Progenitor cell of endocrine pancreas (in vitro differentiated cells): ENCODE data around the gene NDFIP1. TPM values are rescaled to one million over a fixed set of nuclear protein-coding genes. Genes with fewer than 3 reads are reported as not detected.

Experiments
- DNase-seq: peaks from one replicate; pipeline ENCODE4 v3.0.0; 2021; ENCODE audit warnings: low spot score; ENCODE audit not compliant: unreplicated experiment
- H3K27ac Mint-ChIP-seq: 2 replicates; pipeline ENCODE4 v1.8.0; 2021; ENCODE audit warnings: mild to moderate bottlenecking, moderate library complexity, mixed read lengths
- H3K27me3 Mint-ChIP-seq: 2 replicates; pipeline ENCODE4 v1.8.0; 2021; ENCODE audit warnings: mixed read lengths
- H3K36me3 Mint-ChIP-seq: 2 replicates; pipeline ENCODE4 v1.8.0; 2022; ENCODE audit warnings: mixed read lengths; ENCODE audit not compliant: insufficient read depth
- H3K4me1 Mint-ChIP-seq: 2 replicates; pipeline ENCODE4 v1.8.0; 2021; ENCODE audit warnings: low read depth, mixed read lengths
- H3K4me3 Mint-ChIP-seq: 2 replicates; pipeline ENCODE4 v1.8.0; 2021; ENCODE audit warnings: low read depth, mild to moderate bottlenecking, moderate library complexity, mixed read lengths
- H3K9me3 Mint-ChIP-seq: 2 replicates; pipeline ENCODE4 v1.8.0; 2021; ENCODE audit warnings: low read depth, mixed read lengths
- total RNA-seq: library from RNA; stranded (reverse); gene quantifications from 2 replicates; pipeline ENCODE4 v1.2.1, GENCODE V29; 2021
- TF ChIP-seq, protein P1 (sequence below): fragments of 200-600 bp; sonication (generic); IDR thresholded peaks from one replicate; pipeline ENCODE4 v1.5.0; 2021; ENCODE audit warnings: antibody characterized with exemption, mild to moderate bottlenecking; ENCODE audit not compliant: unreplicated experiment

Gene NDFIP1
- total RNA-seq, 1 donor from 2014 or later, result 247 TPM

DNA sequence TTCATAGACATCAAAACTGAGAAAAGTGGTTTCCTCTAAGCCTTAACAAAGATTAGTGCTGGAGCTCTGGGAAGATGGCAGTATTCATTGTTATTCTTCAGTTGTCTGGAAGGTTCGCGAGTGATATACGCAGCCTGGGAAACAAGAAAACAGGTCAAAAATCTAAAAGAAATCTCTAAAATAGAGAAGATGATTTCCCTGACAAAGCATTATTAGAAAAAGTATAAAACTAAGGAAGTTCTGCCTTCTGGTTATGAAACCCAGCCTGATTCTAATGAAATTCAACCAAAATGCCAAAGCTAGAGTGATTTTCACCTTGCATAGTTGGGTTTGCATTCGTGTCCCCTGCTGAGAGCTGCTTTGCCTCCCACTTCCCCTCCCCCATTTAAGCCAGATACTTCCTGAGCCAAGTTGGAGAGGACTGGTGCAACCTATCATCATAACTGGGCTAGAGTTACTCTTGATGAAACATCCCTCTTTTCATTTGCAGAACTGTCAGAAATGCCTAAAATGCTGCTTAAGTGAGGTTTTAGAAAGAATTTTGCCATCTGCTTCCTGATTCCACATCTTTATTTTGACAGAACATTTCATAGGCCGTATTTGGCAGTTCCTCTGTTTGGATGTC, 48.4 kb downstream of the NDFIP1 start:
- Mint-ChIP-seq H3K27ac (peak overlapping the region; percentile 41), H3K9me3 (no peaks in the 10 kb centered on the region), H3K4me3 (no peak overlapping the region), H3K36me3 (peaks cover 9% of the 10 kb centered on the region), H3K4me1 (peaks cover 20% of the 10 kb centered on the region), H3K27me3 (no peaks in the 10 kb centered on the region)
- TF ChIP-seq, protein P1, sequence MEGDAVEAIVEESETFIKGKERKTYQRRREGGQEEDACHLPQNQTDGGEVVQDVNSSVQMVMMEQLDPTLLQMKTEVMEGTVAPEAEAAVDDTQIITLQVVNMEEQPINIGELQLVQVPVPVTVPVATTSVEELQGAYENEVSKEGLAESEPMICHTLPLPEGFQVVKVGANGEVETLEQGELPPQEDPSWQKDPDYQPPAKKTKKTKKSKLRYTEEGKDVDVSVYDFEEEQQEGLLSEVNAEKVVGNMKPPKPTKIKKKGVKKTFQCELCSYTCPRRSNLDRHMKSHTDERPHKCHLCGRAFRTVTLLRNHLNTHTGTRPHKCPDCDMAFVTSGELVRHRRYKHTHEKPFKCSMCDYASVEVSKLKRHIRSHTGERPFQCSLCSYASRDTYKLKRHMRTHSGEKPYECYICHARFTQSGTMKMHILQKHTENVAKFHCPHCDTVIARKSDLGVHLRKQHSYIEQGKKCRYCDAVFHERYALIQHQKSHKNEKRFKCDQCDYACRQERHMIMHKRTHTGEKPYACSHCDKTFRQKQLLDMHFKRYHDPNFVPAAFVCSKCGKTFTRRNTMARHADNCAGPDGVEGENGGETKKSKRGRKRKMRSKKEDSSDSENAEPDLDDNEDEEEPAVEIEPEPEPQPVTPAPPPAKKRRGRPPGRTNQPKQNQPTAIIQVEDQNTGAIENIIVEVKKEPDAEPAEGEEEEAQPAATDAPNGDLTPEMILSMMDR, result no peak
- DNase-seq, result no peak

DNA sequence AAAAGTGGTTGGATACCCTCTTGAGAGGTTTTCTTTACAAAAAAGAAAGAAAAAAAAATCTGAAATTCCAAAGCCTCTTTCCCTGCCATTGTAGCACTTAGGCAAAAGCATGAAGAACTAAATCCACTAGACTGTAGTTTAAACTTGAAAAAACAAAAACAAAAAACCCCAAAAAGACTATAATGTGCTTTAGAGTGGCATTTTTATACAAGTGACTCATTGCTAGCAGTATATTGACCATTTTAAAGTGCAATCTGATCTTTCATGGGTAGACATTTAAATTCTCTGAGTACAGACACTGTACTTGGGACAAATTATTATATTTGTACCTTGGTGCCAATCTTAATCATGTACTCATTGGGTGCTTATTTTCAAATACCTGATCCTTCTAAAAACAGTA, 50.8 kb downstream of the NDFIP1 start:
- Mint-ChIP-seq H3K36me3 (peaks cover 3% of the 10 kb centered on the region), H3K27ac (no peak overlapping the region), H3K27me3 (no peaks in the 10 kb centered on the region), H3K4me3 (no peak overlapping the region), H3K4me1 (peaks cover 10% of the 10 kb centered on the region), H3K9me3 (no peaks in the 10 kb centered on the region)
- no peak for DNase-seq
- TF ChIP-seq, protein P1, result no peak

DNA sequence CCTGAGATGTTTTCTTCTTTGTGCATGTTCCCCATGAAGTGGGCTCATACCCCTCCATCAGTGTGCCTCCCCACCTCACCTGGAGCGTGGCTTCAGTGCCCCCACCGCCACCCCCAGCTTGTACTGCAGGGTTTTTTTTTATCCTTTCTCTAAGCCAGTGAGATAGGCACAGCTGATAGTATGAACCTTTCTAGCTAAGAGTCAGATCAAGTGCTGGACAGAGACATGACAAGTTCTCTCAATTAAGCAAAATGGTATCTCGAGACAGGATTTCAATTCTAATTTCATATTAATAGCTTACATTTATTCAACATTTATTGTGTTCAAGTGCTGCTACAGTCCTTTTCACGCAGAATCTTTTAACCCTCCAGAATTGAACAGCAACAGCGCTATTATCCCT, 55.7 kb downstream of the NDFIP1 start:
- no peaks in the 10 kb centered on the region for H3K27me3 Mint-ChIP-seq
- H3K9me3 Mint-ChIP-seq, result no peaks in the 10 kb centered on the region
- peaks cover 29% of the 10 kb centered on the region for H3K4me1 Mint-ChIP-seq
- no peak overlapping the region for H3K4me3 Mint-ChIP-seq
- no peak for DNase-seq
- H3K27ac Mint-ChIP-seq, result no peak overlapping the region
- TF ChIP-seq, protein P1, result no peak
- no peaks in the 10 kb centered on the region for H3K36me3 Mint-ChIP-seq

DNA sequence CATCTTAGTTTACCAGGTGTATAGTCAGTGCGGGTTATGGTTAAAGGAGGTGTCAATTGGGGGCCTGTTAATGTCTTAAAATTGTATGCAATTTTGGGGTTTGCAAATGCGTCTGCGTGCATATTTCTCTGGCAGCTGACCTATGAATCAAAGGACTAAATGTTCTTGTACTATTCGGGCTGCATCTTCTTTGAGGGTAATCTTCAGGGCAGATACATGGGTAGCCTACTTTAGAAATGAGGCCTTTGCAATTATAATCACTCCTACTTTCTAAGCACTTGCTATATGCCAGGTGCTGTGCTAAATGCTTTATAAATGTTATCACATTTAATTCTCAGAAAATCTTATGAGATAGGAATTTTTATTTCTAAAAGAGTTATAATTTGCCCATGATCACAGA, 58.2 kb downstream of the NDFIP1 start:
- H3K27ac Mint-ChIP-seq, result peak overlapping the region; percentile 60
- no peaks in the 10 kb centered on the region for H3K27me3 Mint-ChIP-seq
- H3K4me3 Mint-ChIP-seq, result no peak overlapping the region
- H3K9me3 Mint-ChIP-seq, result no peaks in the 10 kb centered on the region
- TF ChIP-seq, protein P1, result no peak
- DNase-seq, result no peak
- H3K4me1 Mint-ChIP-seq, result peaks cover 38% of the 10 kb centered on the region
- no peaks in the 10 kb centered on the region for H3K36me3 Mint-ChIP-seq

DNA sequence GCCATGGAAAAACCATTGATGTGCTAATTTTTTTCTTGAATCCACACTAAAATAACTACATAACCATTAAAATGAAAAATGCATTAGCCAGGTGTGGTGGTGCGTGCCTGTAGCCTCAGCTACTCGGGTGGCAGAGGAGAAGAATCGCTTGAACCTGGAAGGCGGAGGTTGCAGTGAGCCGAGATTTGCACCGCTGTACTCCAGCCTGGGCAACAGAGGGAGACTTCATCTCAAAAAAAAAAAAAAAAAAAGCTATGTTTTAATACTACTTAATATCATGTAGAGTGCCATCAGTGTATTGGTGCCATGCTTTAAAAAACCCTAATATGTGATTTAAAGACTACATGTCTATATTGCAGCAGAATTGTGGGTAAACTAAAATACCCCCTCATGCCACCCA, 58.9 kb downstream of the NDFIP1 start:
- Mint-ChIP-seq H3K36me3 (no peaks in the 10 kb centered on the region), H3K4me1 (peaks cover 38% of the 10 kb centered on the region), H3K4me3 (no peak overlapping the region), H3K27me3 (no peaks in the 10 kb centered on the region), H3K27ac (no peak overlapping the region), H3K9me3 (no peaks in the 10 kb centered on the region)
- TF ChIP-seq, protein P1, result no peak
- DNase-seq, result no peak
